HL-60 (cell line): ENCODE results near the gene CDC25C.

Experiments used
- CTCF ChIP-seq: IDR thresholded peaks from one replicate; pipeline ENCODE4 v1.5.1; 2011; ENCODE audit warnings: low read length, control low read depth, inconsistent platforms; ENCODE audit not compliant: insufficient read depth
- REST ChIP-seq: IDR thresholded peaks from 2 replicates; pipeline ENCODE4 v1.6.1; 2012; ENCODE audit warnings: low read depth; ENCODE audit not compliant: insufficient replicate concordance

- TF ChIP-seq CTCF, result no peak
- TF ChIP-seq REST, result no peak
These were observed 41.0 kb upstream of the CDC25C start for GRCh38 chr5:138372653-138373052.
